HG02623 (cell line): ENCODE results near the gene GMDS.

Experiments used
- ATAC-seq: cut with Tn5 transposase; IDR thresholded peaks from one replicate; pipeline ENCODE4 v1.9.1; 2021; ENCODE audit warnings: moderate library complexity; ENCODE audit not compliant: unreplicated experiment

Gene GMDS

GRCh38 chr6:1817033-1817761 is 428.2 kb downstream of the GMDS start:
- ATAC-seq: no peak

DNA sequence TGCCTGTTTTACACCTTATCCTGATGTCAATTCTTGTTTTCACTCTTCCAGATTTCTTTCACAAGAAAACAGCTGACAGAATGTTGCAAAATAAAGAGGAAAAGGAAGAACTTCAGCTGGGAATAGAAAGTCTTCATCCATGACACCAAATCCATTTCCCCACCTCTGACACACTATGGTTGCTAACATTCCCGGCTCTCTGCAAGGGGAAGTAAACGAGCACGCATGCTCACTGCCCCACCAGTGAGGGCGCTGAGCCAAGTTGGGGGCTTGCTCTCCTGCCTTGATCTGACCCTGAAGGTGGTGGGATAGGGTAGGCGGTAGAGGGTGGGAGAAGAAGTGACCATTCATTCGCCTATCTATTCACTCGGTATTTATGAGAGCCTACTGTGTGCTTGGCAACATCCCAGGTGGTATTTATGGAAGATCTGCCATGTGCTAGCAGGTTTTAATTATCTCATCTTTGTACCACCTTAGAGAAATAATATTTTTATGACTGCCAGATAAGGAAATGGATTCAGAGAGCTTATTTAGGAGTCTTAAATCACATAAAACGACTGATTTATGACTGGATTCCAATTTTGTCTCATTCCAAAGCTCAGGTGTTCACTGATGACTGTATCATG is 429.5 kb downstream of the GMDS start:
- ATAC-seq: no peak

- no peak for ATAC-seq
Observed at GRCh38 chr6:1814279-1814678, 431.1 kb downstream of the GMDS start.

- ATAC-seq: no peak
Observed at GRCh38 chr6:1812487-1812886, 432.9 kb downstream of the GMDS start.

DNA sequence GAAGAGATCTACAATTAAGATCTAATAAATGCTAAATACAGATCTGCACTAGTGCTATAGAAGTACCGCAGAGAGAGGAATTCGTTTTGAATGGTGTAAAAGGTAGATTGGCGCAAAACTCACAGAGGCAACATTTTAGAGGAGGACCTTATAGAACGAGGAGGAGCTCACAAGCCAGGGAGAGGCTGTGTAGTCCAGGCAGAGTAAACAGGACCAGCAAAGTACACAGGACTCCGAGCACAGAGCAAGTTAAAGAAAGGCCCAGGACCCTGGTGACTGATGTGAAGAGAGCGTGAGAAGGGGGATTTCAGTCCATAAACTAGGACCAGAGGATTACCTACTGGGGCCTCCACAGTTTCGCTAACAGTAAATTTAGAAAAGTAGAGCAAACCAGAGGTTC is 433.4 kb downstream of the GMDS start:
- ATAC-seq: no peak

DNA sequence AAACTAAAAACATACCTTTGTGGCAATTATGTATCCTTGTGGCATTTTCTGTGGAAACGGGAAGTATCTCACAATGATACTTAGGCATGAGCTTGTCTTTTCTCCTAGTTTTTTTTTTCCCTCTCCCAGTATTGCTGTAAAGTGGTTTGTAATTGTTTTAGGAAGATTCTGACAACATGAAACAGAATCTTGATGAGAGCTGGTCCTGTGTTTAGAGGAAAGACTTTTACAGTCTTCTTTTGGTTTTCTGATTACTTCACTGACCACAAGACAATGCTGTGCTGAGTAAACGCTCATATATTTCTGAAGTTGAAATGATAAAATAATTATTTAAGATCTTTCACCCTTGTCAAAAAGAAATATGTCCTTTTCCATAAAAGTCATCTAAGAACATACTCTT is 434.5 kb downstream of the GMDS start:
- no peak for ATAC-seq

- no peak for ATAC-seq
Observed at GRCh38 chr6:1809291-1809988, 436.0 kb downstream of the GMDS start.

- no peak for ATAC-seq
Observed at GRCh38 chr6:1806935-1807334, 438.5 kb downstream of the GMDS start.

GRCh38 chr6:1802491-1803395 is 442.7 kb downstream of the GMDS start:
- no peak for ATAC-seq

DNA sequence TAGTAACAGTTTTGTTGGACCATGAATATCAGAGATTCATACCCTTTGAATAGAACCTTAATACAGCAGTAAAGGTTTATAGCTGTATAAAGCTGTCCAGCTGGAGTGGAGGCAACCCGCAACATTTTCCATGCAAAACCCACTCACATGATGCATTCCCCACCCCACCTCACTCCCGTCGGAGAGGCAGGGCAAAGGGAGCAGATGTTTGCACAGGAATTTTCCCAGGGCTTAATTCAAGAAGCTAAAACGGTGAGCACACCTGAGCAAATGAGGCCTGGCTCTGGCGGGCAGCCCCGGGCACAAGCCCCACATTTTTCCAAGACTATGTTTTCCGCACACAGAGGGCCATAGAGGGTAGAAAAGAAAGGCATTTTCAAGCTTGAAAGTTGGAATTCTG is 444.0 kb downstream of the GMDS start:
- ATAC-seq: no peak

DNA sequence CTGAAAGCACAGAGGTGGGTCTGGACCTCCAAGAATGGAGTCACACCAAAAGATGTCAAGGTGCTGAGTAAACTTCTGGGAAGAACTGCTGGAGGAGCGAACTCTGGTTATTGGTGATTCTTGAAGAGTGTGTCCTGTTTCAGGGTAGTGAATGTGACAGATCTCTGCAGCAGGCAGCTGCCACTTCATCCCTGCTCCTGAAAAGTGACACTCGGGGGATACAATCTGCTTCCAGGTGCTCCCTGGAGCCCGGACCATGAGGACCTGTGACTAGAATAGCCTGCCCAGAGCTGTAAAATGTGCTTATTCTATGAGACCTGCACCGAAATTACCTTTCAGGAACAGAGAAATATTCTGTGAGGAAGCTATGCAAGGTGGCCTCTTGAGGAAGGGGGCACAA is 444.6 kb downstream of the GMDS start:
- ATAC-seq: no peak

- no peak for ATAC-seq
Observed at GRCh38 chr6:1798965-1799325, 446.5 kb downstream of the GMDS start.

GRCh38 chr6:1798303-1798964 is 447.0 kb downstream of the GMDS start:
- no peak for ATAC-seq

GRCh38 chr6:1797801-1798200 is 447.6 kb downstream of the GMDS start:
- peak; percentile 11 for ATAC-seq

GRCh38 chr6:1796706-1797529 is 448.5 kb downstream of the GMDS start:
- ATAC-seq: peak; percentile 83

- no peak for ATAC-seq
Observed at GRCh38 chr6:1795910-1796309, 449.5 kb downstream of the GMDS start.

GRCh38 chr6:1792989-1793388 is 452.4 kb downstream of the GMDS start:
- no peak for ATAC-seq

- no peak for ATAC-seq
Observed at GRCh38 chr6:1790684-1791083, 454.7 kb downstream of the GMDS start.

- ATAC-seq: no peak
Observed at GRCh38 chr6:1789092-1789491, 456.3 kb downstream of the GMDS start.

DNA sequence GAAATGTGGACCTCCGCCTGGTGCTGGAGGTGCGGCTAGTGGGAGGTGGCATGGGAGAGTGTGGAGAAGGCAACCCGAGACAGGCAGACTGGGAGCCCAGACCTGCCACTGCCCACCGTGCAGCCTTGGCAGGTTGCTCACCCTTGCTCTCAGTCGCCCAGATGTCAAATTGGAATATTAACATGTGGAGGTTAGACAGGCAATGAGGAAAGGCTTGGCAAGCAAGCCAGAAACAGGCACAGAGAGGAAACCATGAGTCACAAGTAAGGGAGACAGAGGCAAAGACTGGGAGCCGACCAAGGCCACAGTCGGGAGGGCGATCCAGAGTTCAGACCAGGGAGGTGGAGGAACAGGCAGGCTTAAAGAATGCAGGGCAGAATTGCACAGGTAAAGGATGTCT is 457.5 kb downstream of the GMDS start:
- no peak for ATAC-seq
